ENCODE measurements around the gene RET.
"Not testable (repeated sequence)": the region's sequence is repeated elsewhere in the genome, so short reads cannot be mapped to it uniquely, and the experiment has no call there.

The RET gene

DNA sequence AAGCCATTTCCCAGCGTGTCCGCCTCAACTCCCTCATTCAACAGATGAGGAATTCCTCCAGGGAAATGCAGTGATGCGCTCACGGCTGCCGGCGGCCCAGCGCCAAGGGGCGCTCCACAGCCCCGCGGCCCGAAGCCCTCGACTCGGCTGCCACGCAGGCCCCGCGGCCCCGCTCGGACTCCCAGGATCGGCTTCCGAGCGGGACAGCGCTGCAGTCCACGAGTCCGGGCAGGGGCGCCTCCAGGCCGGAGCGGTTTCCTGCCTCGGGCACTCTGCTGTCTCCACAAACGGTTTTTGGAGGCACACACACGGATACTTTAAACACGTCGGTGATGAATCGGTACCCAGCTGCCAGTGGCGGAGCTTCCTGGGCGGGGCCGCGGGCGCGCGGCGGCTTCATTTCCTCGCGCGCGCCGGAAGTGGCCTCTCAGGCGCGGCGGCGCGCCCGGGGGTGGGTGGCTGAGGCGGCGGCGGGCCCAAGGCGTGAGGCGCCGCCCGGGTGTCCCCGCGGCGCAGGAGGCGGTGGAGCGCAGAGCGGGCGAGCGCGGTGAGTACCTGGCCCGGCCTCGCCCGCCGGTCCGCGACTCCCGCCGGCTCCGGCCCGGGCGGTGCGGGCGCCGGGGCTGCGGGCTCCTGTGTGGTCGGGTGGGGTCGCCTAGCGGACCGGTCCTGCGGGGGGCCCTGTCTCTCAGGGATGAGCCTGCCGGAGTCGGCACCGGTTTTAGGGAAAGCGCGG is 61.3 kb downstream of the RET start, which contains the start of gene CSGALNACT2:
TSS of gene CSGALNACT2 (plus strand) at position 425 of the 736 bp plus-strand sequence. CDS start 16,705 bp downstream, outside the sequence.
- DNase-seq = peak; percentile 86 to 87

DNA sequence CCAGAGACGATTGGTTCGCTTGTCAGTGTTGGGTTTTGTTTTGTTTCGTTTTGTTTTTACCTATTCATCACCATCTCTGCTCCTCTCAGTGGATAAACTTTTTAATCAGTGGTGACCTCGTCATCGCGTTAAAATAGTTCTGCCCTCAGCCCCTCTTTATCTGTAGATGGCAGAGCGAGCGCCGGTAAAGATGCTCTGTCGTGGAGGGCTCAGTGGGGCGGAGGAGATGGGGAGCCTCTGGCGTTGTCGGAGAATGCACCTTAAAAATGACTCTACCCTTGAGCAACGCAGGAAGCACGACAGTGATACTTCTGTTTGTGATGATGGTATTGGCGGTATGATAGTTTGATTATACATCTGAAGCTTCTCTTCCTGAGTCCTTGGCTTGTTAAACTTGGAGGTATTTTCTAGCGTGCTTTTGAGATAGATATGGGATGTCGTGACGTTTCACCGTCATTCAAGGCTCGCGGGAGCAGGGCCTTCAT is 61.9 kb downstream of the RET start:
- DNase-seq = peak; percentile 25 to 27

DNA sequence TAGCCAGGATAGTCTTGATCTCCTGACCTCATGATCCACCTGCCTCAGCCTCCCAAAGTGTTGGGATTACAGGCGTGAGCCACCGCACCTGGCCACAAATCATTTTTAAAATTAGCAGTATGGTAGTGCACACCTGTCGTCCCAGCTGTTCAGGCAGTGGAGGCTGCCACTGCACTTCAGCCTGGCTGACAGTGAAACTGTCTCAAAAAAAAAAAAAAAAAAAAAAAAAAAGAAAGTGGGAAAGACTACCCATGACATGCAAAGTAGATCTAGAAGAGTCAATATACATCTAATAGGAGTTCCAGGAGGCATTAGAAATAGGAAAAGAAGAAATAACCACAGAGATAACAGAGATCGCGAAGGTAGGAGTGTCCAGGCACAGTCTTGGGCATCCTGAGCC is 64.6 kb downstream of the RET start:
- DNase-seq = no peak

DNA sequence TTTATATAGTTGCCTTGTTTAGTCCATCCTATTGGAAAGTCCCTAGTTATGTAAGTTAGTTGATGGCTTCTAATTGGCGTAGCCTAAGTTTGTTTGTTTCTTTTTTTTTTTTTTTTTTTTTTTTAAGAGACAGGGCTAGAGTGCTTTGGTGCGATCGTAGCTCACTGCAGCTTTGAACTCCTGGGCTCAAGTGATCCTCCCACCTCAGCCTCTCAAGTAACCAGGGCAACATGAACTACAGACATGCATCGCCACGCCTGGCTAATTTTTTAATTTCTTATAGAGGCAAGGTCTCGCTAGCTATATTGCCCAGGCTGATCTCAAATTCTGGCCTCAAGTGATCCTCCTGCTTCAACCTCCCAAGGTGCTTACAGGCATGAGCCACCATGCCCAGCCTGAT is 68.4 kb downstream of the RET start:
- DNase-seq = no peak

DNA sequence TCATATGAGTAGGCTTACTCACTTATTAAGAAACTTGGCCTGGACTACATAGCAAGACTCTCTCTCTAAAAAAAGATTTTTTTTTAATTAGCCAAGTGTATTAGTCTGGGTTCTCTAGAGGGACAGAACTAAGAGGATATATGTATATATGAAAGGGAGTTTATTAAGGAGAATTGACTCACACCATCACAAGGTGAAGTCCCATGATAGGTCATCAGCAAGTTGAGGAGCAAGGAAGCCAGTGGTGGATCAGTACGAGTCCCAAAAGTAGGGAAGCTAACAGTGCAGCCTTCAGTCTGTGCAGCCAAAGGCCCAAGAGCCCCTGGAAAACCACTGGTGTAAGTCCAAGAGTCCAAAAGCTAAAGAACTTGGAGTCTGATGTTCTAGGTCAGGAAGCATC is 69.1 kb downstream of the RET start:
- DNase-seq = not testable (repeated sequence)

DNA sequence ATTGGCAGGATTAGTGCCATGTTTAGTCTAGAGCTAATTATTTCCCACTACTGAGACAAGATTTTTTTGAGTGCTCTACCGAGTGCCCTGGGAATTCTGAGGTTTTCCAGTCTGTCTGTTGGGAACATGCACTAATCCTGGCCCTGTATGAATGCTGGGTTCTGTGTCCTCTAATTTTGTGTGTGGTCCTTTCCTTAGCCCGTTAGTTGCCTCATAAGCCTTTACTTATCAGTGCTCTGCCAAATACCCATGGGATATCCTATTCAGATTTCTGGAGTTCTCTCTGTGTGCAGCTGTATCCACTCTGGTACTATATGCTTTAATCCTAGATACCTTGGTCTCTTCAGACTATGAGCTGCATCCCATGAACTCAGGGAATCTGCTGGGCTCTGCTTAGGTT is 74.5 kb downstream of the RET start:
- DNase-seq = no peak

DNA sequence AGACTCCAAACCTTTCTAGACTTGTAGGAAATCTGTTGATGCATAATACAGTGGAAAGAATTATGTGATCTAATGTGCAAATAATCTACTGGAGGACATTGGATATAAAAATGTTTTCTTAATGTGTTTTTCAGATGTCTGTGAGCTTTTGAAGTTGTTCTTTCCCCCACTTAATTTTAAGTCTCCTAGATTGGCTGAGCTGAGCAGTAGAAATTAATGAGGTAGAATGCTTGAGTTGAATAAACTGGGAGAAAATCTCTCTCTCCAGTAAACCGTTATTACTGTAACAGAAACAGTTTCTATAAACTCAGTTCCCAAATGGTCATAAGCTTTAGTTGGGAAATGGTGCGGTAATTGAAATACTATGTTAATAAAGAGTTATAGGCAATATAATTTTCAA is 77.0 kb downstream of the RET start:
- DNase-seq = no peak

DNA sequence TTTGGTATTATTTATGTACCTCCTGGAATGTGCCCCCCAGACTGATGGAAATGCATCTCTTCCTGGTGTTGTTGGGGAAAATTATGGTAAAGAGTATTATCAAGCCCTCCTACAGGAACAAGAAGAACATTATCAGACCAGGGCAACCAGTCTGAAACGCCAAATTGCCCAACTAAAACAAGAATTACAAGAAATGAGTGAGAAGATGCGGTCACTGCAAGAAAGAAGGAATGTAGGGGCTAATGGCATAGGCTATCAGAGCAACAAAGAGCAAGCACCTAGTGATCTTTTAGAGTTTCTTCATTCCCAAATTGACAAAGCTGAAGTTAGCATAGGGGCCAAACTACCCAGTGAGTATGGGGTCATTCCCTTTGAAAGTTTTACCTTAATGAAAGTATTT is 78.4 kb downstream of the RET start:
- no peak for DNase-seq

DNA sequence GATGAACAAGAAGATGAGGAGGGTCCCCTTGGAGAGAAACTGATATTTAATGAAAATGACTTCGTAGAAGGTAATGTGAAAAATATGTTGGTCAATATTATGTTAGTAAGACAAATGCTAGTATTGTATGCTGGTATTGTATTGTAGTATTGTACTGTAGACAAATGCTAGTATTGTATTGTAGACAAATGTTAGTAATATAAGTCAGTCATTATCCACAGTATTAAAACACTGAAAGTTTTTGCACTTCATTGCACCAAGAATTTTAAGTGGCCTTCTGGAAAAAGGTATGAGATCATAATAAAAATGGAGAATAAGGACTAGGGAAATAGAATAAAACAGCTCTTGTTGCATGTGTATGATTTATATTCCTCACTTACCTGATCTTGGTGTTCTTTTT is 78.9 kb downstream of the RET start:
- no peak for DNase-seq

DNA sequence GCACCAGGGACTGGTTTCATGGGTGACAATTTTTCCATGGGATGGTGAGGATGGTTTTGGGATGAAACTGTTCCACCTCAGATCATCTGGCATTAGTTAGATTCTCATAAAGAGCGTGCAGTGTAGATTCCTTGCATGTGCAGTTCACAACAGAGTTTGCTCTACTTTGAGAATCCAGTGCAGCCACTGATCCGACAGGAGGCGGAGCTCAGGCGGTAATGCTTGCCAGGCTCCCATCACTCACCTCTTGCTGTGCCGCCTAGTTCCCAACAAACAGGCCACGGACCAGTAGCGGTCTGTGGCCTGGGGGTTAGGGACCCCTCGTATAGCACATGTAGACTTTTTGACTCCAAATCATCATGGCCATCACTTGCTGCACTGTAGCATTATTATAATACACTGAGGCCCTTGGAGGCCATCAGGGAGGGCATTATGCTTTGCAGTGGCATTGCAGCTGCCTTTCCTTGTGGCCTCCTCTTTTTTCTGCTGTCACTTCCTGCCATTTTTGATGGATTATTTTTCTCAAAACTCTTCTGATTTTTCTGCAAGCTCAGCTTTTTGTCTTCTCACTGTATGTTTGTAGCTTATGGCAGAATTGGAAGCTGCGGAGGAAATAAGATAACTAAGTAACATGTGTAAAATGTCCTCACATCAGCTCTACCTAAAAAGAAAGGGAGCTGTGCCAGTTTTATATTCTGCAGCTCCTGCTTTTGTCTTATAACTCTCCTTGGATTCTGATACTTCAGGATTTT is 79.9 kb downstream of the RET start:
- no peak for DNase-seq

DNA sequence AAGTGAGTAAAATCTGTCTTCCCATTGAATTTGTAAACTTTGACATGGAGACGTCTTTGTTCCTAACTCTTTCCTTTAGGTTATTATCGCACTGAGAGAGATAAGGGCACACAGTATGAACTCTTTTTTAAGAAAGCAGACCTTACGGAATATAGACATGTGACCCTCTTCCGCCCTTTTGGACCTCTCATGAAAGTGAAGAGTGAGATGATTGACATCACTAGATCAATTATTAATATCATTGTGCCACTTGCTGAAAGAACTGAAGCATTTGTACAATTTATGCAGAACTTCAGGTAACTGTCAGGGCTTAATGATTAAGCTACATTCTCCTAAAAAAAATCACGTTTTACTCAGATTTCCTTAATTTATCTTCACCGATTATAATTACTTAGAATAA is 81.8 kb downstream of the RET start:
- DNase-seq = no peak

DNA sequence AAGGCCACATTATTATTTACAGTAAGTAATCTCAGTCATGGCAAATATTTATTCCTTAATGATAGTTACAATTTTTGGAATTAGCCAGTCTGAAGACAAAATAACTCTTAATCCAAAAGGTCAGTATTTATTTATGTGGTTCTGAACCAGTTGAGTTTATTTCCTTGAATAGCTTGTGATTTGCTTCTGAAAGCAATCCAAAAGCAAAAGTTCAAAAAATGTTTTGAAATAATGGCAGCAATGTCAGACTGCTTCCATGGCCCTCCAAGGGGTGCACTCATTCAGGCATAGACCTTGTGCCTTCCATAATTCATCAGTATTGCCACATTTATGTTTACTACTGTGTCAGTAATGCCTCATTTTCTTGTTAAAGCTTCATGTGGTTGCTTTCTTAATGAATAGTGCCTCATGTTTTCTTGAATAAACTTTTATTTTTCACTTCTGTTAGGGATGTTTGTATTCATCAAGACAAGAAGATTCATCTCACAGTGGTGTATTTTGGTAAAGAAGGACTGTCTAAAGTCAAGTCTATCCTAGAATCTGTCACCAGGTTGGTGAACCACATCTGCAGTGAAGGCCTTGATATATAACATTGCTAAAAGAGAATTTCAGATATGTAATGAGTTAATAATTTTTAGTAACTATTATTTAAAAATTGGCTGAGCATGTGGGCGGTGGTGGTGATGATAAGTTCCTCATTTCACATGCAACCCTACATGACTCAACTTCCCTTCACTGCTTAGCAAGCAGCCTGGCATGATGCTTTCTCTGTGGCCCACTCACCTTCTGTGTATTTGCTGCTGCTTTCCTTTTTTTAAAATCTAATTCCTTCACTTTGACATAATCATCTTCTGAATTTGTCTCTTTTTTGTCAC is 83.4 kb downstream of the RET start:
- DNase-seq = no peak

DNA sequence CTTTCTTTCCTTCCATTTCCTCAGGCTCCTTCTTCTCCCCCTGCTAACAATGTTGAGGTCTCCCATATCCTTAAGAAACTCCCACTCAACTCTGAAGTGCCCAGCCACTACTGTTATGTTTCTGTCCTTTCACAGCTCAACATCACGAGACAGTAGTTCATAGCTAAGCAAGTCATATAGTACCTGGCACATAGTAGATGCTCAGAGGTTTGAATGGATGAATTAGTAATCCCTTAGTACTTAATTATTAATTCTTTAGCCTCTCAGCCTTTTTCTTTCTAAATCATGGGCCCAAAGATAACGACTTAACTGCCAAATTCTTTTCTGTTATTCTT is 84.0 kb downstream of the RET start:
- no peak for DNase-seq

DNA sequence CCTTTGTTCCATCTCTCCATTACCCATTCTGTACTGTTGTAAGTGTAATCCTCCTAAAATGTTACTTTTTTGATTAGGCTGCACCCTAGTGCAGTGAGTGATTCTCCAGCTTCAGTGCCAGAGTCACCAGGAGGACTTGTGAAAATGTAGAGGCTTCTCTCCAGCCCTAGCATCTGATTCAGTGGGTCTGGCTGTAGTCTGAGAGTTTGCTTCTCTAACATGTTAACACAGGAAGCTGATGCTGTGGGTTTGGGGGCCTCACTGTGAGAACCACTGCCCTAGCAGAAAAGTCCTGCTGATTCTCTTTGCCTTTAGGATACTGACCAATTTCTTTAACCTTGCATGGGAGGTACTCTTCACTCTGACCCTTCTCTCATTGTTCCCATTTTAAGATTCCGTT is 85.7 kb downstream of the RET start:
- DNase-seq = no peak

DNA sequence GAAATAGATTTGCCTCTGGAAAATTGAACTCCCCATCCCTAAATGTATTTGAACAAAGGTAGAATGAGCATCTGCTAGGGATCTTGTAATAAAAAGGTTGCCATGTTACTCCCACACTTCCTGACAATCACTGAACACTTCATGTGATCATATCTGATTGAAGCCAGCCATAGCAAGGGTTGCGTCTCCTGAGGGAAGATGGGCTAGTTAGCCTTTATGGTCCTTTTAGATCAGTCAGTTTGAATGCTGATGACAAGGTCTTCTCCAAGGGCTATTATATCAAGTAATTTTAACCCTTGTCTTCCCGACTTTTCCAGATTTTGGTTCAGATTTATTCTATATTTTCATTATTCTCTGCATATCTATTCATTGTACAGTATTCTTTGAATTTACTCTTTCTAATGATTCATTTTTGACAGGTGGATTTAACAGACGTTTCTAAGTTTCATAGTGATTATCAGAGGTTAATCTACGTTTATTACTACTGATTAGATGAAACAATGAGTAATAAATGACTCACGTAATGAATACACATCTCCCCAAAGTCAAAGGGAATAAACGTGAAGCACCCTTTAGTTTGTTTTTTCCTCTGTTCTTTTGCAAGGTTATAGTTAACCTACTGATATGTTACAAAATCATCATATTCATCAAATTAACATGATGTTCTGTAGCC is 89.5 kb downstream of the RET start:
- DNase-seq = no peak

DNA sequence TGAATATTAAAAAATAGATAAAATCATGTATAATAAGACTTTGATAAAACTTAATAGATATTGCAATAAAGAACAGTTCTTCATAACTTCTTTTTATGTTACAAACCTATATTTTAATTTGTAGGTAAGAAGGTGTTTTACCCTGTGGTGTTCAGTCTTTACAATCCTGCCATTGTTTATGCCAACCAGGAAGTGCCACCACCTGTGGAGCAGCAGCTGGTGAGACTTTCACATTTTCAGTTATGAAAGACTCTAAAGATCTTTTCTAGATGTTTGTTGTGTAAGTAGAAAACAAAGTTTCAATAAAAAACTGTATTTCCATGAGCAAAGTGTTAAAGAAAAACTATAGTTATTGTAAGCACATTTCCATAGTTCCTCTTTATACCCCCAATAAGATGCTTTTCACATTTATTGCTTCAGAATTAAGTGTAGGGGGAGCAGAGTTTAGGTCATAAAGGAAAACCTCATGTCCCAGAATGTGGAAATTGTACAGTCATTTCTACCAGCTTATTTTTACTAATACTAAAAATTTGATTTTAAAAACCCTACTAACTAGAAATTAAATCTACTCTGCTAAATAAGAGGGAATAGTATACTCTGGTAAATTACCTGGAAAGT is 90.1 kb downstream of the RET start:
- no peak for DNase-seq

DNA sequence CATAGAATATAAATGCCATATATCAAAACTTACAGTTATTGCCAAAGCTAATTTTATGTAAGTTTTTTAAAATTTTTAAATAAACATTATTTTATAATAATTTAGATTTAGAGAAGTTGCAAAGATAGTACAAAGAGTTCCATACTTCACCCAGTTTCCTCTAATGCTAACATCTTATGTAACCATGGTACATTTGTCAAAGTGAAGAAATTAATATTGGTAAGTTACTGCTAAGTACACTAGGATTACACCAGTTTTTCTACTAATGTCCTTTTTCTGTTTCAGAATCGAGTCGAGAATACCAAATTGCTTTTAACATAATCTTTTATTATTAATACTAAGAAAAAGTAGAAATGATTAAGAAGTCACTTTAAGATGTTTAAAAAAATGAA is 90.6 kb downstream of the RET start:
- DNase-seq = no peak

DNA sequence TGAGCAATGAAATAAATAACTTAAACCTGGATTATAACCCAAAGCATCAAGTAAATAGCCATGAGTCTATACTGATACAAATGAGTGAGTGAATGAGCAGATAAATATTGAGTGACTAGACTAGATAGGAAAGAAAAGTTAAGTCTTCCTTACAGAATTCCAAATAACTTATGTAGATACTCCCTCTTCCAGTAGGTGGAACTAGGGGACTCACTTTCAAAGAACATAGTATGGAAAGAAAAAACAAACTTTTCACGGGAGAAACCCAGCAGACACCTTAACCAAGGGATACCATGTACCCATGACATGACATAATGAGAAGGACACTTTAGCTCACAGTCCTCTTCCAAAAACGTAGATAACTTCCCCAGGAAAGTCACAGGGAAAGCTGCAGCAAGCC is 93.6 kb downstream of the RET start:
- DNase-seq = no peak

DNA sequence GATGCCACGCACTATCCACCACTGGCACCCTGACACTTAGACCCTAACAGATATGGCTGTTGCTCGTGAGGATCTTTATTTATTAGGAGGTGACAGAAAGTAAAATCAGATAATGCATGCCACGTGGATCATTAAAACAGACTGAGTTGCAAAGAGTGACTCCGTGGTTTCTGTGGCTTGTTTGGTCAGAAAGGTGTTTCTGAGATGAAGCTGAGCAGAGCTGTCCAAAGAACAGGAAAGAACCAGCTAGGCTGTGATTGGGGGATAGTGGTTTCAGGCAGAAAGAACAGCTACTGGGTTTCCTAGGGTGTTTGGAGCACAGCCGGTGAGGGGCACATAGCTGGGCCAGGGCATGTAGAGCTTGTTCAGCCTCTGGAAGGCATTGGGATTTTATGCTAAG is 95.8 kb downstream of the RET start:
- DNase-seq = no peak

DNA sequence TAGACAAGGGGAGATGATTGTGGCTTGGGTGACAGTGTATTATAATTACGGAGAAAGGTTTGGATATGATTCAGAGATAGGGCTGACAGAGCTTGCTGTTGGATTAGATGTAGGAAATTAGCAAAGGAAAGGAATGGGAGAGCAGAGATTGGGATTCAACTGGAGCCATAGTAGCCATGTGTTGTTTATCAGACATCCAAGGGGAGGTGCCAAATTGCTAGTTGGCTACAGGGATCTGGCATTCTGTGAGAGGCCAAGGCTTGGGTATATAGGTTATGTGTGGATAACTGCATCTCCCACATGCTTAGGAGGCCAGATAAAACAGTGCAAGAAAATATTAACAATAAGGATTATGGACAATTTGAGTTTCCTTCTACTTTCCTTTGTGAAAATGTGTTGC is 96.3 kb downstream of the RET start:
- DNase-seq = no peak

DNA sequence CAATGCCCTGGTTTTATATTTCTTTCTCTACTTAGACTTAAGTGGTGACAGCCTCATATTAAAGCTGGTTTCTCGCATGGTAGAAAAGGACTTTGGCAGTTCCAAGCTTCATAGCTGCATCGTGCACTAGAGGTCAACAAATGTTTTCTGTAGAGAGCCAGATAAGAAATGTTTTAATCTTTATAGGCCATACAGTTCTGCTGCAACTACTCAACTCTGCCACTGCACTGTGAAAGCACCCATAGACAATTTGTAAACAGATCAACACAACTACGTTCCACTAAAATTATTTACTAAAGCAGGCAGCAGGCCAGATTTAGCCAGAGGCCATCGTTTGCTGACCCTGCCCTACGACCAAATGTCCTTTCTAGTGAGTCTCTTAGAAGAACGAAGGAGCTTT is 98.1 kb downstream of the RET start:
- no peak for DNase-seq

DNA sequence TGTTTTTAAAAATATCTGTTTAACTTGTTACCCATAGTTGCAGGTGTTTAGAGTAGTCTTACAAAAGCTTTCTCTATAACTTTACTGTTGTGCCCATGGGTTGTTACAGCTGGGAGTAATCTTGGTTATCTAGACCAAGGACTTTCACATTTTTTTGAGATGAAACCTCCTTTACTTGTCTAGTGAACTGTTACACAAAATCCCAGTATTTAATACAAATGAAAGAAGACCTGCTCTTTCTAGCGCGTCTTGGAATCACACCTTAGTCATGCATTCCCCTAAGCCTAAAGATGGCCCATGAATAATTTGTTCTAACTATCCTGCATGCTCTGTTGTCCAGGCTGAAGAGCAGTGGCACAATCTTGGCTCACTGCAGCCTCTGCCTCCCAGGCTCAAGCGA is 99.4 kb downstream of the RET start:
- no peak for DNase-seq

DNA sequence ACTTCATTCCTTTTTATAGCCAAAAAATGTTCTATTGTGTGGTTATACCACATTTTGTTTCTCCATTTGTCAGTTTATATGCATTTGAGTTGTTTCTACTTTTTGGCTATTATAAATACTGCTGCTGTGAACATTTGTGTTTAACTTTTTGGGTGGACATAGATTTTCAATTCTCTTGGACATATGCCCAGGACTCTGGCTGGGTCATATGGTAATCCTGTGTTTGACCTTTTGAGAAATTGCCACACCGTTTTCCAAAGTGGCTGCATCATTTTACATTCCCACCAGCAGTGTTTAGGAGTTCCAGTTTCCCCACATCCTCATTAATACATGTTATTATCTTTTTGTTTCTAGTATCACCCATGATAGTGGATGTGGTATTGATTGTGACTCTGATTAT is 100.7 kb downstream of the RET start:
- no peak for DNase-seq
